ENCODE measurements around the gene TMEM229B.

The TMEM229B gene

GRCh38 chr14:67514650-67515385 is 26.3 kb upstream of the TMEM229B start:
- DNase-seq, result no peak

GRCh38 chr14:67514203-67514607 is 25.7 kb upstream of the TMEM229B start:
- no peak for DNase-seq

GRCh38 chr14:67513631-67514108 is 25.1 kb upstream of the TMEM229B start:
- DNase-seq, result peak; percentile 53

GRCh38 chr14:67512463-67513310 is 24.2 kb upstream of the TMEM229B start:
- DNase-seq, result no peak

- DNase-seq, result no peak
These were observed 22.3 kb upstream of the TMEM229B start for GRCh38 chr14:67510836-67511235.

GRCh38 chr14:67510121-67510520 is 21.6 kb upstream of the TMEM229B start:
- DNase-seq, result no peak

GRCh38 chr14:67508956-67509355 is 20.4 kb upstream of the TMEM229B start:
- no peak for DNase-seq

- DNase-seq, result no peak
These were observed 16.7 kb upstream of the TMEM229B start for GRCh38 chr14:67505254-67505653.

- DNase-seq, result no peak
These were observed 14.8 kb upstream of the TMEM229B start for GRCh38 chr14:67503331-67503730.

GRCh38 chr14:67502867-67503266 is 14.3 kb upstream of the TMEM229B start:
- no peak for DNase-seq

GRCh38 chr14:67501670-67502069 is 13.1 kb upstream of the TMEM229B start:
- no peak for DNase-seq

- DNase-seq, result no peak
These were observed 12.5 kb upstream of the TMEM229B start for GRCh38 chr14:67500981-67501380.

- no peak for DNase-seq
These were observed 9.2 kb upstream of the TMEM229B start for GRCh38 chr14:67497716-67498115.

- DNase-seq, result no peak
These were observed 8.7 kb upstream of the TMEM229B start for GRCh38 chr14:67497216-67497615.

- no peak for DNase-seq
These were observed 7.3 kb upstream of the TMEM229B start for GRCh38 chr14:67495827-67496226.

GRCh38 chr14:67493092-67493717 is 4.7 kb upstream of the TMEM229B start:
- no peak for DNase-seq

- DNase-seq, result peak; percentile 11
These were observed 4.0 kb upstream of the TMEM229B start for GRCh38 chr14:67492538-67492937.

GRCh38 chr14:67491741-67492507 is 3.4 kb upstream of the TMEM229B start:
- DNase-seq, result peak; percentile 56

- no peak for DNase-seq
These were observed 2.8 kb upstream of the TMEM229B start for GRCh38 chr14:67491285-67491684.

GRCh38 chr14:67490196-67490595 is 1.7 kb upstream of the TMEM229B start:
- DNase-seq, result no peak

GRCh38 chr14:67487332-67487731 is 1.2 kb downstream of the TMEM229B start:
- no peak for DNase-seq

GRCh38 chr14:67486890-67487289 is 1.6 kb downstream of the TMEM229B start:
- no peak for DNase-seq
